ENCODE results near the gene SSR1. TPM values are rescaled to one million over a fixed set of nuclear protein-coding genes. Genes with fewer than 3 reads are reported as not detected.

The SSR1 gene
- total and polyA plus RNA-seq, 4 donors = 43.6 to 115 (median 79.9) TPM

GRCh38 chr6:7317538-7317937, 4.5 kb upstream of the SSR1 start (continued):
- TF ChIP-seq, protein P1, sequence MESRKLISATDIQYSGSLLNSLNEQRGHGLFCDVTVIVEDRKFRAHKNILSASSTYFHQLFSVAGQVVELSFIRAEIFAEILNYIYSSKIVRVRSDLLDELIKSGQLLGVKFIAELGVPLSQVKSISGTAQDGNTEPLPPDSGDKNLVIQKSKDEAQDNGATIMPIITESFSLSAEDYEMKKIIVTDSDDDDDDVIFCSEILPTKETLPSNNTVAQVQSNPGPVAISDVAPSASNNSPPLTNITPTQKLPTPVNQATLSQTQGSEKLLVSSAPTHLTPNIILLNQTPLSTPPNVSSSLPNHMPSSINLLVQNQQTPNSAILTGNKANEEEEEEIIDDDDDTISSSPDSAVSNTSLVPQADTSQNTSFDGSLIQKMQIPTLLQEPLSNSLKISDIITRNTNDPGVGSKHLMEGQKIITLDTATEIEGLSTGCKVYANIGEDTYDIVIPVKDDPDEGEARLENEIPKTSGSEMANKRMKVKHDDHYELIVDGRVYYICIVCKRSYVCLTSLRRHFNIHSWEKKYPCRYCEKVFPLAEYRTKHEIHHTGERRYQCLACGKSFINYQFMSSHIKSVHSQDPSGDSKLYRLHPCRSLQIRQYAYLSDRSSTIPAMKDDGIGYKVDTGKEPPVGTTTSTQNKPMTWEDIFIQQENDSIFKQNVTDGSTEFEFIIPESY (IDR thresholded peaks at IDR 0.05) = no peak
- no peak for TF ChIP-seq FOXA1 (IDR thresholded peaks at IDR 0.05)
- TF ChIP-seq TAF1 (conservative IDR thresholded peaks at IDR 0.05) = no peak

DNA sequence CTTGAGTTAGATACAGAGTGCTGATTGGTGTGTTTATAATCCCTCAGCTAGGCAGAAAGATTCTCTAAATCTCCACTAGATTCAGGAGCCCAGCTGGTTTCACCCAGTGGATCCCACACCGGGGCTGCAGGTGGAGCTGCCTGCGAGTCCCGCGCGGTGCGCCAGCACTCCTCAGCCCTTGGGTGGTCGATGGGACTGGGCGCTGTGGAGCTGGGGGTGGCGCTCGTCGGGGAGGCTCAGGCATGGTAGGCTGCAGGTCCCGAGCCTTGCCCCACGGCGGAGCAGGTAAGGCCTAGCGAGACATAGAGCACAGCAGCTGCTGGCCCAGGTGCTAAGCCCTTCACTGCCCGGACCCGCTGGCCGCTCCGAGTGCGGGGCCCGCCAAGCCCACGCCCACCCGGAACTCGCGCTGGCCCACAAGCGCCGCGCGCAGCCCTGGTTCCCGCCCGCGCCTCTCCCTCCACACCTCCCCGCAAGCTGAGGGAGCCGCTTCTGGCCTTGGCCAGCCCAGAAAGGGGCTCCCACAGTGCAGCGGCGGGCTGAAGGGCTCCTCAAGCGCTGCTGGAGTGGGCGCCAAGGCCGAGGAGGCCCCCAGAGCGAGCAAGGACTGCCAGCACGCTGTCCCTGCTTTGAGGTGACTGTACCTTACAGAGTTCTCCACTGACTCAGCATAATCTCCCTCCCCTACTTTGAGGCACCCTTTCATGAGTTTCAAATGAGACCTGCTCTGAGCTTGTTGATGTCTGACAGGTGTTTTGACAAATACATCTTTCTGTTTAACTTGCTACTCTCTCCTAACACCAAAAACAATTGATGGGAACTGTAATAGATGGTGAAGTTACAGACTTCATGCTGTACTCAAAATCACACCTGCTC, 3.9 kb upstream of the SSR1 start:
- Histone ChIP-seq H3K4me1 (ENCODE audit: control insufficient read depth in 4 of 4, insufficient read depth in 4 of 4, low read length in 3 of 4) (peaks cover 2 to 5% (median 3%) of the 10 kb centered on the region in 4 donors), H3K27ac (ENCODE audit: low read depth in 1 of 2, low read length in 2 of 2) (no peak overlapping the region), H3K9ac (ENCODE audit: low read depth in 1 of 2, low read length in 2 of 2) (no peak overlapping the region), H3K27me3 (ENCODE audit: control insufficient read depth in 4 of 4, insufficient read depth in 4 of 4, low read length in 3 of 4) (no peaks in the 10 kb centered on the region), H3K4me3 (ENCODE audit: low read depth in 1 of 3, low read length in 3 of 3) (no peak overlapping the region), H3K9me3 (ENCODE audit: control insufficient read depth in 4 of 4, low read length in 3 of 4) (no peaks in the 10 kb centered on the region), H3K36me3 (ENCODE audit: control insufficient read depth in 4 of 4, insufficient read depth in 3 of 4, low read depth in 1 of 4, low read length in 3 of 4) (no peaks in the 10 kb centered on the region)
- 96% methylated on average over 41 of the region's 41 CpGs for WGBS
- DNase-seq (ENCODE audit: low spot score) = no peak
- TF ChIP-seq SP1 (IDR thresholded peaks at IDR 0.05) (no peak), RXRA (IDR thresholded peaks at IDR 0.05) (no peak), RAD21 (IDR thresholded peaks at IDR 0.05) (no peak), GABPA (IDR thresholded peaks at IDR 0.05 in 1 of 2, conservative IDR thresholded peaks at IDR 0.05 in 1 of 2) (no peak), HNF4G (IDR thresholded peaks at IDR 0.05) (no peak), REST (IDR thresholded peaks at IDR 0.05) (no peak), HNF4A (conservative IDR thresholded peaks at IDR 0.05) (no peak), FOXA2 (IDR thresholded peaks at IDR 0.05) (no peak), MAX (IDR thresholded peaks at IDR 0.05) (no peak), FOXA1 (IDR thresholded peaks at IDR 0.05) (no peak), JUND (IDR thresholded peaks at IDR 0.05) (no peak), YY1 (IDR thresholded peaks at IDR 0.05) (no peak), TAF1 (conservative IDR thresholded peaks at IDR 0.05) (no peak), NR2F2 (IDR thresholded peaks at IDR 0.05) (no peak), EGR1 (IDR thresholded peaks at IDR 0.05; ENCODE audit: low read depth in 2 of 2) (no peak)
- TF ChIP-seq, protein P2, sequence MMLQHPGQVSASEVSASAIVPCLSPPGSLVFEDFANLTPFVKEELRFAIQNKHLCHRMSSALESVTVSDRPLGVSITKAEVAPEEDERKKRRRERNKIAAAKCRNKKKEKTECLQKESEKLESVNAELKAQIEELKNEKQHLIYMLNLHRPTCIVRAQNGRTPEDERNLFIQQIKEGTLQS (IDR thresholded peaks at IDR 0.05) = no peak
- TF ChIP-seq, protein P3, sequence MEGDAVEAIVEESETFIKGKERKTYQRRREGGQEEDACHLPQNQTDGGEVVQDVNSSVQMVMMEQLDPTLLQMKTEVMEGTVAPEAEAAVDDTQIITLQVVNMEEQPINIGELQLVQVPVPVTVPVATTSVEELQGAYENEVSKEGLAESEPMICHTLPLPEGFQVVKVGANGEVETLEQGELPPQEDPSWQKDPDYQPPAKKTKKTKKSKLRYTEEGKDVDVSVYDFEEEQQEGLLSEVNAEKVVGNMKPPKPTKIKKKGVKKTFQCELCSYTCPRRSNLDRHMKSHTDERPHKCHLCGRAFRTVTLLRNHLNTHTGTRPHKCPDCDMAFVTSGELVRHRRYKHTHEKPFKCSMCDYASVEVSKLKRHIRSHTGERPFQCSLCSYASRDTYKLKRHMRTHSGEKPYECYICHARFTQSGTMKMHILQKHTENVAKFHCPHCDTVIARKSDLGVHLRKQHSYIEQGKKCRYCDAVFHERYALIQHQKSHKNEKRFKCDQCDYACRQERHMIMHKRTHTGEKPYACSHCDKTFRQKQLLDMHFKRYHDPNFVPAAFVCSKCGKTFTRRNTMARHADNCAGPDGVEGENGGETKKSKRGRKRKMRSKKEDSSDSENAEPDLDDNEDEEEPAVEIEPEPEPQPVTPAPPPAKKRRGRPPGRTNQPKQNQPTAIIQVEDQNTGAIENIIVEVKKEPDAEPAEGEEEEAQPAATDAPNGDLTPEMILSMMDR (IDR thresholded peaks at IDR 0.05; ENCODE audit: low read depth, low read length, missing input control) = no peak
- TF ChIP-seq, protein P1 (IDR thresholded peaks at IDR 0.05) = no peak

All from liver (tissue), 9 donors.